ENCODE data around the gene PRPF38B. TPM values are rescaled to one million over a fixed set of nuclear protein-coding genes. Genes with fewer than 3 reads are reported as not detected.

PRPF38B gene
- total and polyA plus RNA-seq, 10 of the 15 experiments (the other 5 are each of a cell fraction or from before 2014, with no cell fraction given): 32.9 to 79.2 (median 47.8) TPM

DNA sequence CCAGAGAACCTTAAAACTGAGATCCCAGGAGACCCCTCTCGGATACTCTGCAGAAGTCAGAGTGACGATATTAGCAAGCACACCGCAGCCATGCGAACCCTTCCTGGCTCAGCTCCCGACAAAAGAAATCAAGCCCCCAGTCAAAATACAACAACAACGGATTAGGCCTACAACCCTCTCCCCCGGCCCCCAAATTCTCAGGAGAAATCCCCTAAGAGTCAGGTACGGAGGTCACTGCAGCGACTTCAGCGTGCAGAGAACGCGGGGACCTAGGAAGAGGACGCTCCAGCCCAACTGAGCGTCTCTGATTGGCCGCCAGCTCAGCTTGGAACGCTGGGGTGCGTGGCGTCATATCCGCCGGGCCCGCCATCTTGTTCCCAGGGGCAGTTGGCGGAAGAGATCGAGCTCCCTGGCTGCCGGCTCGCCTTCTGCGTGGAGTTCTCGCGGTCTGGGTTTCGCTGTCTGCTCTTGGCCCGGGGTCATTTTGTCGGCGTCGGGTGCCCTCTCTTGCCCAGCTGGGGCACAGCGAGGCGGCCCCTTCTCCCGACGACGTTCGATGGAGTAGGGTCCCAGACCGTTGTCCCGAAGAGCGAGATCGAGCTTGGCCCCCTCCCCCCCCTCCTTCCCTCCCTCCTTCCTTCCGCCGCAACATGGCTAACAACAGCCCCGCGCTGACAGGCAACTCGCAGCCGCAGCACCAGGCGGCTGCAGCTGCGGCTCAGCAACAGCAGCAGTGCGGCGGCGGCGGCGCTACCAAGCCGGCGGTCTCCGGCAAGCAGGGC is at the start of gene PRPF38B (continued):
- TF ChIP-seq, protein P1, sequence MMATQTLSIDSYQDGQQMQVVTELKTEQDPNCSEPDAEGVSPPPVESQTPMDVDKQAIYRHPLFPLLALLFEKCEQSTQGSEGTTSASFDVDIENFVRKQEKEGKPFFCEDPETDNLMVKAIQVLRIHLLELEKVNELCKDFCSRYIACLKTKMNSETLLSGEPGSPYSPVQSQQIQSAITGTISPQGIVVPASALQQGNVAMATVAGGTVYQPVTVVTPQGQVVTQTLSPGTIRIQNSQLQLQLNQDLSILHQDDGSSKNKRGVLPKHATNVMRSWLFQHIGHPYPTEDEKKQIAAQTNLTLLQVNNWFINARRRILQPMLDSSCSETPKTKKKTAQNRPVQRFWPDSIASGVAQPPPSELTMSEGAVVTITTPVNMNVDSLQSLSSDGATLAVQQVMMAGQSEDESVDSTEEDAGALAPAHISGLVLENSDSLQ (IDR thresholded peaks at IDR 0.05): no peak
- TF ChIP-seq FOXK2 (IDR thresholded peaks at IDR 0.05) (no peak), TBL1XR1 (IDR thresholded peaks at IDR 0.05; ENCODE audit: low read depth, low read length) (no peak), CBX5 (IDR thresholded peaks at IDR 0.05; ENCODE audit: low read depth) (no peak), RUNX3 (IDR thresholded peaks at IDR 0.05; ENCODE audit: low read length) (peak; percentile 54), ETV6 (conservative IDR thresholded peaks at IDR 0.05 in 1 of 2, IDR thresholded peaks at IDR 0.05 in 1 of 2; ENCODE audit: borderline replicate concordance in 1 of 2, low read depth in 1 of 2) (0 out of 4 replicates have a peak, but pooled peaks of 1 of the 2 experiments have one; percentile 21), MTA3 (IDR thresholded peaks at IDR 0.05; ENCODE audit: borderline replicate concordance, low read length) (no peak), ZBED1 (IDR thresholded peaks at IDR 0.05; ENCODE audit: borderline replicate concordance) (no peak; the same call in 1 of the 2 replicates), MEF2A (IDR thresholded peaks at IDR 0.05; ENCODE audit: insufficient read depth, low read depth, low read length) (no peak), ZZZ3 (IDR thresholded peaks at IDR 0.05; ENCODE audit: control insufficient read depth, insufficient read length, low read depth) (no peak), PAX5 (IDR thresholded peaks at IDR 0.05; ENCODE audit: borderline replicate concordance, low read depth, low read length) (no peak; the same call in 1 of the 2 replicates), RB1 (IDR thresholded peaks at IDR 0.05; ENCODE audit: borderline replicate concordance) (no peak), HDAC6 (IDR thresholded peaks at IDR 0.05; ENCODE audit: unreplicated experiment) (no peak), TCF3 (IDR thresholded peaks at IDR 0.05; ENCODE audit: borderline replicate concordance, insufficient read depth, low read depth, low read length) (no peak; the same call in 1 of the 2 replicates), ZSCAN29 (IDR thresholded peaks at IDR 0.05) (no peak), CREM (IDR thresholded peaks at IDR 0.05; ENCODE audit: low read depth) (peak; percentile 93)
- TF ChIP-seq, protein P2, sequence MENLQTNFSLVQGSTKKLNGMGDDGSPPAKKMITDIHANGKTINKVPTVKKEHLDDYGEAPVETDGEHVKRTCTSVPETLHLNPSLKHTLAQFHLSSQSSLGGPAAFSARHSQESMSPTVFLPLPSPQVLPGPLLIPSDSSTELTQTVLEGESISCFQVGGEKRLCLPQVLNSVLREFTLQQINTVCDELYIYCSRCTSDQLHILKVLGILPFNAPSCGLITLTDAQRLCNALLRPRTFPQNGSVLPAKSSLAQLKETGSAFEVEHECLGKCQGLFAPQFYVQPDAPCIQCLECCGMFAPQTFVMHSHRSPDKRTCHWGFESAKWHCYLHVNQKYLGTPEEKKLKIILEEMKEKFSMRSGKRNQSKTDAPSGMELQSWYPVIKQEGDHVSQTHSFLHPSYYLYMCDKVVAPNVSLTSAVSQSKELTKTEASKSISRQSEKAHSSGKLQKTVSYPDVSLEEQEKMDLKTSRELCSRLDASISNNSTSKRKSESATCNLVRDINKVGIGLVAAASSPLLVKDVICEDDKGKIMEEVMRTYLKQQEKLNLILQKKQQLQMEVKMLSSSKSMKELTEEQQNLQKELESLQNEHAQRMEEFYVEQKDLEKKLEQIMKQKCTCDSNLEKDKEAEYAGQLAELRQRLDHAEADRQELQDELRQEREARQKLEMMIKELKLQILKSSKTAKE (IDR thresholded peaks at IDR 0.05; ENCODE audit: low read depth, poor library complexity, severe bottlenecking): peak; percentile 55
- TF ChIP-seq, protein P3, sequence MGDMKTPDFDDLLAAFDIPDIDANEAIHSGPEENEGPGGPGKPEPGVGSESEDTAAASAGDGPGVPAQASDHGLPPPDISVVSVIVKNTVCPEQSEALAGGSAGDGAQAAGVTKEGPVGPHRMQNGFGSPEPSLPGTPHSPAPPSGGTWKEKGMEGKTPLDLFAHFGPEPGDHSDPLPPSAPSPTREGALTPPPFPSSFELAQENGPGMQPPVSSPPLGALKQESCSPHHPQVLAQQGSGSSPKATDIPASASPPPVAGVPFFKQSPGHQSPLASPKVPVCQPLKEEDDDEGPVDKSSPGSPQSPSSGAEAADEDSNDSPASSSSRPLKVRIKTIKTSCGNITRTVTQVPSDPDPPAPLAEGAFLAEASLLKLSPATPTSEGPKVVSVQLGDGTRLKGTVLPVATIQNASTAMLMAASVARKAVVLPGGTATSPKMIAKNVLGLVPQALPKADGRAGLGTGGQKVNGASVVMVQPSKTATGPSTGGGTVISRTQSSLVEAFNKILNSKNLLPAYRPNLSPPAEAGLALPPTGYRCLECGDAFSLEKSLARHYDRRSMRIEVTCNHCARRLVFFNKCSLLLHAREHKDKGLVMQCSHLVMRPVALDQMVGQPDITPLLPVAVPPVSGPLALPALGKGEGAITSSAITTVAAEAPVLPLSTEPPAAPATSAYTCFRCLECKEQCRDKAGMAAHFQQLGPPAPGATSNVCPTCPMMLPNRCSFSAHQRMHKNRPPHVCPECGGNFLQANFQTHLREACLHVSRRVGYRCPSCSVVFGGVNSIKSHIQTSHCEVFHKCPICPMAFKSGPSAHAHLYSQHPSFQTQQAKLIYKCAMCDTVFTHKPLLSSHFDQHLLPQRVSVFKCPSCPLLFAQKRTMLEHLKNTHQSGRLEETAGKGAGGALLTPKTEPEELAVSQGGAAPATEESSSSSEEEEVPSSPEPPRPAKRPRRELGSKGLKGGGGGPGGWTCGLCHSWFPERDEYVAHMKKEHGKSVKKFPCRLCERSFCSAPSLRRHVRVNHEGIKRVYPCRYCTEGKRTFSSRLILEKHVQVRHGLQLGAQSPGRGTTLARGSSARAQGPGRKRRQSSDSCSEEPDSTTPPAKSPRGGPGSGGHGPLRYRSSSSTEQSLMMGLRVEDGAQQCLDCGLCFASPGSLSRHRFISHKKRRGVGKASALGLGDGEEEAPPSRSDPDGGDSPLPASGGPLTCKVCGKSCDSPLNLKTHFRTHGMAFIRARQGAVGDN (IDR thresholded peaks at IDR 0.05): peak; percentile 45; the same call in 1 of the 2 replicates
- TF ChIP-seq, protein P4, sequence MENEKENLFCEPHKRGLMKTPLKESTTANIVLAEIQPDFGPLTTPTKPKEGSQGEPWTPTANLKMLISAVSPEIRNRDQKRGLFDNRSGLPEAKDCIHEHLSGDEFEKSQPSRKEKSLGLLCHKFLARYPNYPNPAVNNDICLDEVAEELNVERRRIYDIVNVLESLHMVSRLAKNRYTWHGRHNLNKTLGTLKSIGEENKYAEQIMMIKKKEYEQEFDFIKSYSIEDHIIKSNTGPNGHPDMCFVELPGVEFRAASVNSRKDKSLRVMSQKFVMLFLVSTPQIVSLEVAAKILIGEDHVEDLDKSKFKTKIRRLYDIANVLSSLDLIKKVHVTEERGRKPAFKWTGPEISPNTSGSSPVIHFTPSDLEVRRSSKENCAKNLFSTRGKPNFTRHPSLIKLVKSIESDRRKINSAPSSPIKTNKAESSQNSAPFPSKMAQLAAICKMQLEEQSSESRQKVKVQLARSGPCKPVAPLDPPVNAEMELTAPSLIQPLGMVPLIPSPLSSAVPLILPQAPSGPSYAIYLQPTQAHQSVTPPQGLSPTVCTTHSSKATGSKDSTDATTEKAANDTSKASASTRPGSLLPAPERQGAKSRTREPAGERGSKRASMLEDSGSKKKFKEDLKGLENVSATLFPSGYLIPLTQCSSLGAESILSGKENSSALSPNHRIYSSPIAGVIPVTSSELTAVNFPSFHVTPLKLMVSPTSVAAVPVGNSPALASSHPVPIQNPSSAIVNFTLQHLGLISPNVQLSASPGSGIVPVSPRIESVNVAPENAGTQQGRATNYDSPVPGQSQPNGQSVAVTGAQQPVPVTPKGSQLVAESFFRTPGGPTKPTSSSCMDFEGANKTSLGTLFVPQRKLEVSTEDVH (IDR thresholded peaks at IDR 0.05; ENCODE audit: low read depth, partially characterized antibody): no peak
